Mesenchymal stem cell (in vitro differentiated cells and primary cell): ENCODE measurements around the gene HEATR5A.

Source experiments
- DNase-seq: peaks from one replicate; pipeline ENCODE4 v3.0.0-alpha.2; 2013
- H2AFZ ChIP-seq: one replicate; pipeline ENCODE4 v1.6.1; 2013; ENCODE audit warnings: low read depth, mild to moderate bottlenecking, control low read depth, inconsistent platforms, low read length, moderate library complexity
- H2AK5ac ChIP-seq: 2 replicates; pipeline ENCODE4 v1.6.1; 2013; ENCODE audit warnings: low read length, moderate library complexity, mild to moderate bottlenecking, inconsistent platforms; ENCODE audit not compliant: severe bottlenecking
- H2BK120ac ChIP-seq: one replicate; pipeline ENCODE4 v1.6.1; 2013; ENCODE audit warnings: low read depth, mild to moderate bottlenecking, inconsistent platforms, low read length, moderate library complexity
- H2BK12ac ChIP-seq, 2 experiments: one replicate each; pipeline ENCODE4 v1.6.1; 2013; ENCODE audit warnings: inconsistent platforms in 2 of 2, low read length in 2 of 2, mild to moderate bottlenecking in 2 of 2, moderate library complexity in 2 of 2, control low read depth in 1 of 2
- H2BK15ac ChIP-seq: one replicate; pipeline ENCODE4 v1.6.1; 2013; ENCODE audit warnings: mild to moderate bottlenecking, low read depth, inconsistent platforms; ENCODE audit not compliant: poor library complexity, severe bottlenecking
- H2BK5ac ChIP-seq: 2 replicates; pipeline ENCODE4 v1.6.1; 2013; ENCODE audit warnings: low read depth, mild to moderate bottlenecking, low read length, control low read depth, inconsistent platforms; ENCODE audit not compliant: poor library complexity, severe bottlenecking
- H3K14ac ChIP-seq, 2 experiments: one replicate each; pipeline ENCODE4 v1.6.1; 2013; ENCODE audit warnings: inconsistent platforms in 2 of 2, low read length in 2 of 2, control low read depth in 1 of 2, mild to moderate bottlenecking in 1 of 2, moderate library complexity in 1 of 2
- H3K18ac ChIP-seq, 2 experiments: one replicate each; pipeline ENCODE4 v1.6.1; 2013; ENCODE audit warnings: inconsistent platforms in 2 of 2, low read length in 2 of 2, control low read depth in 1 of 2, low read depth in 1 of 2, mild to moderate bottlenecking in 1 of 2
- H3K23ac ChIP-seq, 2 experiments: one replicate each; pipeline ENCODE4 v1.6.1; 2013; ENCODE audit warnings: inconsistent platforms in 2 of 2, low read length in 2 of 2, mild to moderate bottlenecking in 2 of 2, moderate library complexity in 2 of 2, control low read depth in 1 of 2
- H3K27ac ChIP-seq: 2 replicates; pipeline ENCODE4 v1.5.1; 2013; ENCODE audit warnings: mild to moderate bottlenecking, moderate library complexity, low read length, control low read depth, inconsistent platforms; ENCODE audit not compliant: poor library complexity, severe bottlenecking
- H3K27me3 ChIP-seq, 2 experiments: 2 replicates each; pipeline versions ENCODE4 v1.6.1 to v1.7.0; 2013; ENCODE audit warnings: low read length in 2 of 2, mild to moderate bottlenecking in 2 of 2, moderate library complexity in 2 of 2, control low read depth in 1 of 2, inconsistent platforms in 1 of 2; ENCODE audit not compliant: control insufficient read depth in 1 of 2, insufficient read depth in 1 of 2
- H3K36me3 ChIP-seq, 2 experiments: 2 replicates each; pipeline versions ENCODE4 v1.6.1 to v1.7.0; 2013; ENCODE audit warnings: low read length in 2 of 2, control low read depth in 1 of 2, inconsistent platforms in 1 of 2, low read depth in 1 of 2, mild to moderate bottlenecking in 1 of 2; ENCODE audit not compliant: insufficient read depth in 2 of 2, control insufficient read depth in 1 of 2
- H3K4ac ChIP-seq, 2 experiments: one replicate each; pipeline ENCODE4 v1.6.1; 2013; ENCODE audit warnings: inconsistent platforms in 2 of 2, low read length in 2 of 2, mild to moderate bottlenecking in 2 of 2, moderate library complexity in 2 of 2, control low read depth in 1 of 2, low read depth in 1 of 2
- H3K4me1 ChIP-seq: 2 replicates; pipeline ENCODE4 v1.6.1; 2013; ENCODE audit warnings: low read depth, low read length, control low read depth; ENCODE audit not compliant: control insufficient read depth, insufficient read depth
- H3K4me2 ChIP-seq: 2 replicates; pipeline ENCODE4 v1.6.1; 2013; ENCODE audit warnings: low read length, mild to moderate bottlenecking, inconsistent platforms; ENCODE audit not compliant: poor library complexity, severe bottlenecking
- H3K4me3 ChIP-seq, 2 experiments: 2 replicates each; pipeline versions ENCODE4 v1.5.1 to v1.7.0; 2013; ENCODE audit warnings: low read length in 2 of 2, mild to moderate bottlenecking in 2 of 2, control low read depth in 1 of 2, low read depth in 1 of 2; ENCODE audit not compliant: insufficient read depth in 1 of 2
- H3K79me1 ChIP-seq: replicated peaks from 2 replicates; pipeline ENCODE4 v1.6.1; 2013; ENCODE audit warnings: mild to moderate bottlenecking, control low read depth, low read length, inconsistent platforms; ENCODE audit not compliant: poor library complexity, severe bottlenecking
- H3K9ac ChIP-seq: 2 replicates; pipeline ENCODE4 v1.7.0; 2013; ENCODE audit warnings: mild to moderate bottlenecking, low read length, moderate library complexity
- H3K9me3 ChIP-seq: 2 replicates; pipeline ENCODE4 v1.7.0; 2013; ENCODE audit warnings: mild to moderate bottlenecking, low read length; ENCODE audit not compliant: control insufficient read depth
- H4K8ac ChIP-seq: one replicate; pipeline ENCODE4 v1.6.1; 2013; ENCODE audit warnings: inconsistent platforms, mild to moderate bottlenecking, low read length, moderate library complexity
- H4K91ac ChIP-seq: one replicate; pipeline ENCODE4 v1.6.1; 2013; ENCODE audit warnings: mild to moderate bottlenecking, low read length, inconsistent platforms
- WGBS: methylation state at CpG from one replicate; pipeline ENCODE4 v1.1.7; 2013; ENCODE audit warnings: mixed read lengths; 5-methylcytosine and 5-hydroxymethylcytosine counted together

HEATR5A gene

DNA sequence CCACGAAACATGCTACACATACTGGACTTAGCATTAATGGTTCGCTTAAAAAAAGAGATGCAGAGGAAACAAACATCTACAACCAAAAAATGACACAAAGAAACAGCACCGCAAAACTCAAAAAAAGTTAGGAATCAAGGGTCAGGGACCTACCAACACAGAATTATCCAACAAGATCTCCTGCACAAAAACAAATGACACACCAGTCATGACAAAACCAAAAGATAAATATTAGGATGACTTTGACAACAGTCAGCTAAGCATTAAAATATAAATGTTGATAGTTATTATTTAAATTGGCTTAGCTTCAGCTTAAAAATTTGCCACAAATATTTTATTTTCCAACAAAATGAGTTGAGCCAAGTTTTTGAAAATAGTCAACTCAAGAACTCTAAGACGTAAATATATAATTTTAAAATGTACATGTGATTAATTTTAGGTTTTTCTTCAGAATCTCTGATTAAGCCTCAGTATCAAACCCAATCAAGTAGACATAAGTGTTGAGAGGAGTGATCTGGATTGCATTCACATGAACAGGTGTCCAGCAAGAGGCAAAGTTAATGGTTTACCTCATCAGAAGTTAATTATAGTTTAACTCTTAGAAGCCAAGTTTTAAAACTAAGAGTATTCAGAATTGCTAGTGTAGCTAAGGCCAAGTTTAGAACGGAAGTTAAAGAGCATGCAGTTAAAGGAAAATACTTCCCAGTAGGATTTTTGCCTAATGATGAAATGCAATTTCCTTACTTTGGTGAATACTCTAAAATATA, 79.9 kb downstream of the HEATR5A start:
- no peak overlapping the region for H3K27ac ChIP-seq
- H2BK120ac ChIP-seq: no peak overlapping the region
- no peak overlapping the region for H2AFZ ChIP-seq
- H3K14ac ChIP-seq: no peak overlapping the region
- no peak overlapping the region for H3K4ac ChIP-seq
- H2AK5ac ChIP-seq: no peak overlapping the region
- H3K79me1 ChIP-seq: no peaks in the 10 kb centered on the region
- no peak overlapping the region for H3K4me3 ChIP-seq
- no peak overlapping the region for H2BK12ac ChIP-seq
- peaks cover 1% of the 10 kb centered on the region for H3K4me1 ChIP-seq
- H4K8ac ChIP-seq: no peak overlapping the region
- no peak overlapping the region for H3K18ac ChIP-seq
- H3K9ac ChIP-seq: no peak overlapping the region
- H3K4me2 ChIP-seq: no peak overlapping the region
- H3K9me3 ChIP-seq: no peaks in the 10 kb centered on the region
- H2BK5ac ChIP-seq: no peak overlapping the region
- DNase-seq: no peak
- H2BK15ac ChIP-seq: no peak overlapping the region
- WGBS: 94% methylated on average over 4 of the region's 5 CpGs
- no peaks in the 10 kb centered on the region for H3K27me3 ChIP-seq
- peaks cover 6 to 54% of the 10 kb centered on the region in 2 experiments for H3K36me3 ChIP-seq
- no peak overlapping the region for H4K91ac ChIP-seq
- H3K23ac ChIP-seq: no peak overlapping the region

DNA sequence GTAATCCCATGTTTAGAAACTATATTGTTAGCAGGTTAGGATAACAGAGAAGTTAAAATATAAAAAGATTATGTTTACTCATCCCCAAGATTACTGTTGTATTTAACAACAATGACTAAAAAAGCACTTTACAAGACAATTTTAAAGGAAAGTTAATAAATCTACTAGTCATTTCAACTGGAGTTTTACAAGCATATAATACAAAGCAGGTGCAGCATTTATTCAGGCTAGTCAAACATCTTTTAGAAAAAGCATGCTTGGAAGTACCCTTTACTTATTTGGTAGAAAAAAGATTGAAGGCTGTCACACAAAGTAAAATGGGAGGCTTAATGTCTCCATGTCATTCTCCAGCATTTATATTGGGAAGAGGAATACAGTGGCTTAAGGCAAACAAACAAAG, 80.6 kb downstream of the HEATR5A start:
- no peak overlapping the region for H3K4me3 ChIP-seq
- no peak overlapping the region for H2BK5ac ChIP-seq
- H2BK120ac ChIP-seq: no peak overlapping the region
- H2AFZ ChIP-seq: no peak overlapping the region
- H3K79me1 ChIP-seq: no peaks in the 10 kb centered on the region
- H2AK5ac ChIP-seq: no peak overlapping the region
- no peak overlapping the region for H4K91ac ChIP-seq
- H3K27me3 ChIP-seq: no peaks in the 10 kb centered on the region
- H3K4me2 ChIP-seq: no peak overlapping the region
- no peaks in the 10 kb centered on the region for H3K9me3 ChIP-seq
- no peak for DNase-seq
- H3K14ac ChIP-seq: no peak overlapping the region
- H3K4me1 ChIP-seq: peaks cover 1% of the 10 kb centered on the region
- H3K9ac ChIP-seq: no peak overlapping the region
- H3K27ac ChIP-seq: no peak overlapping the region
- H2BK15ac ChIP-seq: no peak overlapping the region
- no peak overlapping the region for H3K18ac ChIP-seq
- no peak overlapping the region for H3K23ac ChIP-seq
- peaks cover 6 to 46% of the 10 kb centered on the region in 2 experiments for H3K36me3 ChIP-seq
- H3K4ac ChIP-seq: no peak overlapping the region
- no peak overlapping the region for H2BK12ac ChIP-seq
- no peak overlapping the region for H4K8ac ChIP-seq

DNA sequence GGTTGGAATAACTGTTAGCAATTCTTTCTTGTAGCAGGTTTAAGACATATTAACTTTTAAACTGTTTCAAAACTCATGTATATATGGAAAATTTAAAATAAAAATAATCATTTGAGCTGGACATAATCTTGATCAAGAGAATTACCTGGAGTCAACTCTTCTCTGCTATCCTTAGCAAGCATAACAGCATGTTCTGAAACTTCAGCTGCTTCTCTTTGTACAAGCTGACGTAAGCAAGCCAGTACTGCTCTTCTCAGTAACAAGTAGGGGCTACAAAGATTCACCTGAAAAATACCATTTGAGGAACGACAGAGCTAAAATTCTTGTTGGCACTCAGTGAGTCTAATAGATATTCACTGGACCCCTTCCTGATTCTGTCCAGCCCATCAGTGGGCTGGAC, 83.0 kb downstream of the HEATR5A start:
- no peak overlapping the region for H3K4me2 ChIP-seq
- no peak for DNase-seq
- no peaks in the 10 kb centered on the region for H3K9me3 ChIP-seq
- H3K14ac ChIP-seq: no peak overlapping the region
- no peak overlapping the region for H2AFZ ChIP-seq
- H3K23ac ChIP-seq: no peak overlapping the region
- no peak overlapping the region for H2BK120ac ChIP-seq
- H3K4ac ChIP-seq: no peak overlapping the region
- H2AK5ac ChIP-seq: no peak overlapping the region
- H3K4me1 ChIP-seq: peaks cover 1% of the 10 kb centered on the region
- H3K36me3 ChIP-seq: peaks cover 12 to 44% of the 10 kb centered on the region in 2 experiments
- no peak overlapping the region for H3K4me3 ChIP-seq
- H2BK5ac ChIP-seq: no peak overlapping the region
- H2BK12ac ChIP-seq: no peak overlapping the region
- H4K8ac ChIP-seq: no peak overlapping the region
- H3K9ac ChIP-seq: no peak overlapping the region
- H3K18ac ChIP-seq: no peak overlapping the region
- no peak overlapping the region for H2BK15ac ChIP-seq
- WGBS: 99% methylated on average over 2 of the region's 2 CpGs
- H3K27me3 ChIP-seq: no peaks in the 10 kb centered on the region
- H3K27ac ChIP-seq: no peak overlapping the region
- H4K91ac ChIP-seq: no peak overlapping the region
- no peaks in the 10 kb centered on the region for H3K79me1 ChIP-seq

DNA sequence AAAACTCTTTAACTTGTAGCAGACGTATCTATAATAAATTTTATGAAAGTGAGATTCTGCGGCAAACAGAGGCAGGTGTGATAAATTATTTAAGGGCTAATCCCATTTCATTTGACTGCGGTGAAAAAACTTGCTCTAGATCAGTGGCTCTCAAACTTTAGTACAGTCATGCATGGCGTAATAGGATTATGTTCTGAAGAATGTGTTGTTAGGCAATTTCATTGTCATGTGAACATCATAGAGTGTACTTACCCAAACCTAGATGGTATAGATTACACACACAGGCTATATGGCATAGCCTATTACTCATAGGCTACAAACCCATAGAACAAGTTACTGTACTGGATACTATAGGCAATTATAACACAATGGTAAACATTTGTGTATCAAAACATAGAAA, 83.7 kb downstream of the HEATR5A start:
- no peak overlapping the region for H3K23ac ChIP-seq
- no peak overlapping the region for H3K18ac ChIP-seq
- DNase-seq: peak; percentile 72
- H3K4ac ChIP-seq: no peak overlapping the region
- no peak overlapping the region for H3K27ac ChIP-seq
- peaks cover 1% of the 10 kb centered on the region for H3K4me1 ChIP-seq
- no peak overlapping the region for H2BK15ac ChIP-seq
- no peaks in the 10 kb centered on the region for H3K79me1 ChIP-seq
- peaks cover 5% of the 10 kb centered on the region for H3K9me3 ChIP-seq
- no peak overlapping the region for H3K4me2 ChIP-seq
- H3K36me3 ChIP-seq: peaks cover 13 to 44% of the 10 kb centered on the region in 2 experiments
- H4K8ac ChIP-seq: no peak overlapping the region
- WGBS: 97% methylated on average over 4 of the region's 4 CpGs
- H2BK5ac ChIP-seq: no peak overlapping the region
- H3K27me3 ChIP-seq: no peaks in the 10 kb centered on the region
- no peak overlapping the region for H2BK12ac ChIP-seq
- H2AK5ac ChIP-seq: no peak overlapping the region
- no peak overlapping the region for H4K91ac ChIP-seq
- no peak overlapping the region for H2AFZ ChIP-seq
- H3K9ac ChIP-seq: no peak overlapping the region
- H3K4me3 ChIP-seq: no peak overlapping the region
- H3K14ac ChIP-seq: no peak overlapping the region
- no peak overlapping the region for H2BK120ac ChIP-seq
